Measurements from ENCODE around the gene PAQR6. TPM values are rescaled to one million over a fixed set of nuclear protein-coding genes. Genes with fewer than 3 reads are reported as not detected.

The PAQR6 gene
- total and polyA plus RNA-seq, 3 donors from 2014 or later: 3.6 to 10.5 (median 8.0) TPM

DNA sequence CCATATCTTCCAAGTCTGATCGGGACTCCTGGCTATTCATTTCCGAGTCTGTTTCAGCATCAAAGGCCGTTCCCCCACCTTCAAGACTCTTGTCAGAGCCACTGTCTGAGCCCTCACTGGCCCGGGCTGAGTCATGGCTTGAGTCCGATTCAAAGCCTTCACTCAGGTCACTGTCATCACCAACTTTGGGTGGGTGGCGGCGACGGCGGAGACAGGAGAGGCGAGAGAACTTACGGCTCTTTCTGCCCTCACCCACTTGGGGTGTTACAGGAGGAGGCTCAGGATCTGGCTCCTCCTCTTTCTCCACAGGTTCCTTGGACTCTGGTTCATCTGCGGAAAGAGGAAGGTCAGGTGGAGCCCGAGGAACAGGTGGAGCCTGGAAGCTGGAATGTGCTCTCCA, 18.2 kb upstream of the PAQR6 start:
- no peaks in the 10 kb centered on the region for H3K27me3 ChIP-seq
- no peak for DNase-seq
- intact Hi-C loops (cut with DNase I; ENCODE audit: low total_unique reads): no loop called here
- WGBS, 2 donors: 90 to 94% methylated on average over 10 to 13 of the region's 13 CpGs
- no peak overlapping the region for H3K4me3 ChIP-seq
- H3K4me1 ChIP-seq: peaks cover 5% of the 10 kb centered on the region
- H3K9me3 ChIP-seq: no peaks in the 10 kb centered on the region
- H3K36me3 ChIP-seq (ENCODE audit: low read depth, missing control alignments): no peaks in the 10 kb centered on the region
- no peak for TF ChIP-seq POLR2A (IDR thresholded peaks at IDR 0.05)
- TF ChIP-seq, protein P1, sequence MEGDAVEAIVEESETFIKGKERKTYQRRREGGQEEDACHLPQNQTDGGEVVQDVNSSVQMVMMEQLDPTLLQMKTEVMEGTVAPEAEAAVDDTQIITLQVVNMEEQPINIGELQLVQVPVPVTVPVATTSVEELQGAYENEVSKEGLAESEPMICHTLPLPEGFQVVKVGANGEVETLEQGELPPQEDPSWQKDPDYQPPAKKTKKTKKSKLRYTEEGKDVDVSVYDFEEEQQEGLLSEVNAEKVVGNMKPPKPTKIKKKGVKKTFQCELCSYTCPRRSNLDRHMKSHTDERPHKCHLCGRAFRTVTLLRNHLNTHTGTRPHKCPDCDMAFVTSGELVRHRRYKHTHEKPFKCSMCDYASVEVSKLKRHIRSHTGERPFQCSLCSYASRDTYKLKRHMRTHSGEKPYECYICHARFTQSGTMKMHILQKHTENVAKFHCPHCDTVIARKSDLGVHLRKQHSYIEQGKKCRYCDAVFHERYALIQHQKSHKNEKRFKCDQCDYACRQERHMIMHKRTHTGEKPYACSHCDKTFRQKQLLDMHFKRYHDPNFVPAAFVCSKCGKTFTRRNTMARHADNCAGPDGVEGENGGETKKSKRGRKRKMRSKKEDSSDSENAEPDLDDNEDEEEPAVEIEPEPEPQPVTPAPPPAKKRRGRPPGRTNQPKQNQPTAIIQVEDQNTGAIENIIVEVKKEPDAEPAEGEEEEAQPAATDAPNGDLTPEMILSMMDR (IDR thresholded peaks at IDR 0.05): no peak
- no peak overlapping the region for H3K27ac ChIP-seq

DNA sequence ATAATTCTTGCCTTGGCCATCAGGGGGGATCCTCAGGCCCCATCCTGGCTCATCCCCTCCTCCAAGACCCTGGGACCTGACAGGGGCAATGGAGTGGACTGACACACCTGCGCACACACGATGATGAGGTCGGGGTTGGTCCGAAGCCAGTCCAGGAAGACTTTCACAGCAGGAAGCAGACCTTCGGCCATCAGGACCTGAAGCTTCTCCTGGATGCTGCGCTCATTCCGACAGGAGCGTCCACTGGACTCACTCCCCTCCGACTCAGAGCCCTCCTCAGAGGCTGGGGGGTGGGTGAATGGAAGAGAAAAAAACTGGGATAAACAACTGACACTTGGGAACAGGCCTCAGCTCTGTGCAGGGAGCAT, 15.4 kb upstream of the PAQR6 start:
- Histone ChIP-seq H3K9me3 (no peaks in the 10 kb centered on the region), H3K27me3 (no peaks in the 10 kb centered on the region), H3K4me1 (peaks cover 5% of the 10 kb centered on the region), H3K4me3 (no peak overlapping the region), H3K27ac (no peak overlapping the region), H3K36me3 (ENCODE audit: low read depth, missing control alignments) (no peaks in the 10 kb centered on the region)
- DNase-seq: no peak
- TF ChIP-seq, protein P1 (IDR thresholded peaks at IDR 0.05): no peak
- TF ChIP-seq POLR2A (IDR thresholded peaks at IDR 0.05): no peak
- WGBS, 2 donors: 81 to 98% methylated on average over 5 to 9 of the region's 9 CpGs
- intact Hi-C loops (cut with DNase I; ENCODE audit: low total_unique reads): no loop called here

DNA sequence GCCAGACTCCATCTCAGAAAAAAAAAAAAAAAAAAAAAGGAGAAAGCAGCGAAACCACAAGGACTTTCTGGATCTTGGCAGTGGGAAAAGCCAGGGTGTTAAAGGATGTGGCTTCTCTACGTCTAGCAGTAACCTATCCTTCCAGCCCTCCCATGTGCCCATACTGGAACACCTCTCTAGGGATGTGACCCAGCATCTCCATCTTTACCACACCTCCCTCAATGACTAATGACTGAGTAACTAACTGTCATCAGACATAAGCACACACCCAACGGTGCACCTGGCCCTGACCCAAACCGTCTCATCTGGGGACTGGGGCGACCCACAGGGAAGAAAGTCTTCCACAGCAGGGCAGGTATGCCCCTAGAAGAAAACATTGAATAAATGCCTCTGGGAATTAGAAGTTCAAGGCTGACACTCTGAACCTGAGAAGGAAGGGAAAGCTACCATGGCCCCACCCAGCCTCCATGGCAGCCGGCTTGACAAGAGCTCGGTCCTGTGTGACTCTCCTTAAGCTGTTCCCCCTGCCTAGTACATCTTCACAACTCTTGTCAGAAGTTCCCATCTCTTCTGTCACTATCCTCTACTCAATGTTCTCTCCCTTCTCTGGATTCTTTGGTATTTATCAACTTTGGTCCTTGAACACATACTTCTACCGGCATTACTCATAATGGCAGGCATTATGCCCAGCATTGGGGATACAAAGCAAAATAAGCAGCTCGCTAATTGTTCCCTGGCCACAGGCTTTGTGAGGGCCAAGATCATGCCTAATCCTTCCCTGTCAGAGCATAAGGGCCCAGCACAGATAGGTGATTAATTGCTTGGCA, 14.8 kb upstream of the PAQR6 start:
- H3K4me3 ChIP-seq: no peak overlapping the region
- peaks cover under 1% of the 10 kb centered on the region for H3K4me1 ChIP-seq
- H3K27me3 ChIP-seq: no peaks in the 10 kb centered on the region
- H3K9me3 ChIP-seq: no peaks in the 10 kb centered on the region
- TF ChIP-seq, protein P1 (IDR thresholded peaks at IDR 0.05): no peak
- TF ChIP-seq POLR2A (IDR thresholded peaks at IDR 0.05): no peak
- H3K27ac ChIP-seq: no peak overlapping the region
- intact Hi-C loops (cut with DNase I; ENCODE audit: low total_unique reads): no loop called here
- WGBS, 2 donors: 74 to 83% methylated on average over 9 of the region's 9 CpGs
- DNase-seq: no peak
- no peaks in the 10 kb centered on the region for H3K36me3 ChIP-seq (ENCODE audit: low read depth, missing control alignments)

DNA sequence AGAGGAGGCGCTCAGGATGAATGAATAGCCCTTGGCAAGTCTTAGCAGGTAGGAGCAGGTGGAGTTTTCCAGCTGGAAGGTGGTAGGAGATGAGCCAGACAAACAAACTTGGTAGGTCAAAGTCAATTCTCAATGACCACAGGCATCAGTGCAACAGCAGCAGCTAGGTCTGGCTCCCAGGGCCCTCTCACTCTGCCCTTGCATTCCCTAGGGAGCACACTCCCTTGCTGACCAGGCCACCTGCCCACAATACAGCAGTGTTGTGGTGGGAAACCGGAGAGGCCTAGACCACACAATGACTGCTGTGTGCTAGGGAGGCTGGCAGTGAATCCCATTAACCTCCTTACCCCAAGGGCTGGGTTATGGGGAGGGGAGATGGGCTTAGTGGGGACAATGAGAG, 13.0 kb upstream of the PAQR6 start:
- H3K36me3 ChIP-seq (ENCODE audit: low read depth, missing control alignments): no peaks in the 10 kb centered on the region
- no peak overlapping the region for H3K27ac ChIP-seq
- H3K27me3 ChIP-seq: no peaks in the 10 kb centered on the region
- no peak overlapping the region for H3K4me3 ChIP-seq
- intact Hi-C loops (cut with DNase I; ENCODE audit: low total_unique reads): no loop called here
- no peak for DNase-seq
- no peaks in the 10 kb centered on the region for H3K9me3 ChIP-seq
- no peaks in the 10 kb centered on the region for H3K4me1 ChIP-seq
- 81 to 82% methylated on average over 2 of the region's 2 CpGs for whole genome bisulfite sequencing, 2 donors
- TF ChIP-seq POLR2A (IDR thresholded peaks at IDR 0.05): no peak

DNA sequence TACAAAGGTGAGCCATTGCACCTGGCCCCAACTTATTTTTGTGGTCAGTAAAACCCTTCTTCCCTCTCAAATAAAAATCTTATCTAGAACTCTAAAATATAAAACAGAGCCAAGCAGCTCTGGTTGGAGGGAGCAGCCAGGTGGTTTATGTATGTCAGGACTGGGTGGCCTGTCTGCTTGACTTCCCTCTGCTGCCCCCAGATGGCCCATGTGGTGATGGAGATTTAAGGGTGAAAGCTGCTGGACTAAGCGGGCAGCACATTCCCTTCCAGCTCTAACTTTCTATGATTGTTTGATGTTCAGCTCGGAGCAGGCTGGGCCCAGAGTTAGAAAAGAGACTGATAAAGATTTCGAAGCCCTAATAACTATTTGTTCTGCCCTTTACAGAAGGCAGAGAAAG, 11.9 kb upstream of the PAQR6 start:
- no peak for TF ChIP-seq POLR2A (IDR thresholded peaks at IDR 0.05)
- TF ChIP-seq, protein P1 (IDR thresholded peaks at IDR 0.05): no peak
- Histone ChIP-seq H3K27ac (no peak overlapping the region), H3K36me3 (ENCODE audit: low read depth, missing control alignments) (no peaks in the 10 kb centered on the region), H3K9me3 (no peaks in the 10 kb centered on the region), H3K4me3 (no peak overlapping the region), H3K4me1 (no peaks in the 10 kb centered on the region), H3K27me3 (no peaks in the 10 kb centered on the region)
- WGBS, 2 donors: 53 to 63% methylated on average over 3 of the region's 3 CpGs
- DNase-seq: no peak
- intact Hi-C loops (cut with DNase I; ENCODE audit: low total_unique reads): no loop called here

Measured in testis (tissue), 3 donors.